ENCODE results near the gene ACCSL. TPM values are rescaled to one million over a fixed set of nuclear protein-coding genes. Genes with fewer than 3 reads are reported as not detected.

ACCSL gene
- polyA plus RNA-seq, 1 donor (not counting 4 experiments of a cell fraction or from before 2014, with no cell fraction given), result not detected

- DNase-seq (ENCODE audit: low read depth, low spot score) (no peak), FAIRE-seq (no peak)
- no peak overlapping the region for H3K4me3 ChIP-seq (ENCODE audit: control insufficient read depth in 2 of 3, extremely low read depth in 1 of 3, insufficient read depth in 2 of 3, low read depth in 1 of 3, low read length in 3 of 3)
- no peaks in the 10 kb centered on the region for H4K20me1 ChIP-seq (ENCODE audit: control insufficient read depth, extremely low read depth, insufficient read depth, low read length)
- no peak for TF ChIP-seq CTCF (optimal IDR thresholded peaks at IDR 0.05 in 1 of 3, IDR thresholded peaks at IDR 0.05 in 1 of 3, conservative IDR thresholded peaks at IDR 0.05 in 1 of 3; ENCODE audit: extremely low read depth in 1 of 3, insufficient read depth in 2 of 3, low read length in 3 of 3)
- TF ChIP-seq EZH2 (IDR thresholded peaks at IDR 0.05; ENCODE audit: low read length), result no peak
- H3K9me1 ChIP-seq (ENCODE audit: control insufficient read depth, extremely low read depth, insufficient read depth, low read length), result no peaks in the 10 kb centered on the region
- no peaks in the 10 kb centered on the region for H3K79me2 ChIP-seq (ENCODE audit: control insufficient read depth, insufficient read depth, low read length)
- H3K4me2 ChIP-seq (ENCODE audit: control insufficient read depth, extremely low read depth, insufficient read depth, low read depth, low read length), result no peak overlapping the region
- no peak overlapping the region for H3K9ac ChIP-seq (ENCODE audit: control insufficient read depth, extremely low read depth, insufficient read depth, low read length)
- no peaks in the 10 kb centered on the region for H3K9me3 ChIP-seq (ENCODE audit: control insufficient read depth, low read depth, low read length)
- no peak overlapping the region for H2AFZ ChIP-seq (ENCODE audit: control insufficient read depth, low read length)
- dilution Hi-C loops (cut with MboI; ENCODE audit: extremely low pct_ligation_motif_present, low sequenced_read_pairs), result no loop called here
- no peak overlapping the region for H3K27ac ChIP-seq (ENCODE audit: control insufficient read depth, insufficient read depth, low read length)
- peaks cover 4% of the 10 kb centered on the region for H3K27me3 ChIP-seq (ENCODE audit: control insufficient read depth, extremely low read depth, insufficient read depth, low read length)
- no peaks in the 10 kb centered on the region for H3K36me3 ChIP-seq (ENCODE audit: control insufficient read depth in 2 of 2, extremely low read depth in 1 of 2, insufficient read depth in 2 of 2, low read length in 2 of 2)
- H3K4me1 ChIP-seq (ENCODE audit: control insufficient read depth, extremely low read depth, insufficient read depth, low read length), result no peaks in the 10 kb centered on the region
These were observed 43.9 kb upstream of the ACCSL start for GRCh38 chr11:44003736-44004451.

GRCh38 chr11:44004452-44005062 is 43.2 kb upstream of the ACCSL start:
- Histone ChIP-seq H2AFZ (ENCODE audit: control insufficient read depth, low read length) (no peak overlapping the region), H4K20me1 (ENCODE audit: control insufficient read depth, extremely low read depth, insufficient read depth, low read length) (no peaks in the 10 kb centered on the region), H3K4me3 (ENCODE audit: control insufficient read depth in 2 of 3, extremely low read depth in 1 of 3, insufficient read depth in 2 of 3, low read depth in 1 of 3, low read length in 3 of 3) (no peak overlapping the region), H3K9me1 (ENCODE audit: control insufficient read depth, extremely low read depth, insufficient read depth, low read length) (no peaks in the 10 kb centered on the region), H3K9me3 (ENCODE audit: control insufficient read depth, low read depth, low read length) (no peaks in the 10 kb centered on the region), H3K27me3 (ENCODE audit: control insufficient read depth, extremely low read depth, insufficient read depth, low read length) (peaks cover 4% of the 10 kb centered on the region), H3K9ac (ENCODE audit: control insufficient read depth, extremely low read depth, insufficient read depth, low read length) (no peak overlapping the region), H3K4me2 (ENCODE audit: control insufficient read depth, extremely low read depth, insufficient read depth, low read depth, low read length) (no peak overlapping the region), H3K36me3 (ENCODE audit: control insufficient read depth in 2 of 2, extremely low read depth in 1 of 2, insufficient read depth in 2 of 2, low read length in 2 of 2) (no peaks in the 10 kb centered on the region), H3K27ac (ENCODE audit: control insufficient read depth, insufficient read depth, low read length) (no peak overlapping the region), H3K4me1 (ENCODE audit: control insufficient read depth, extremely low read depth, insufficient read depth, low read length) (no peaks in the 10 kb centered on the region), H3K79me2 (ENCODE audit: control insufficient read depth, insufficient read depth, low read length) (no peaks in the 10 kb centered on the region)
- no peak for TF ChIP-seq EZH2 (IDR thresholded peaks at IDR 0.05; ENCODE audit: low read length)
- TF ChIP-seq CTCF (optimal IDR thresholded peaks at IDR 0.05 in 1 of 3, IDR thresholded peaks at IDR 0.05 in 1 of 3, conservative IDR thresholded peaks at IDR 0.05 in 1 of 3; ENCODE audit: extremely low read depth in 1 of 3, insufficient read depth in 2 of 3, low read length in 3 of 3), result no peak
- dilution Hi-C loops (cut with MboI; ENCODE audit: extremely low pct_ligation_motif_present, low sequenced_read_pairs), result no loop called here
- FAIRE-seq (no peak), DNase-seq (ENCODE audit: low read depth, low spot score) (no peak)
